SK-N-SH (cell line): ENCODE data around the gene ADGRL3. TPM values are rescaled to one million over a fixed set of nuclear protein-coding genes. Genes with fewer than 3 reads are reported as not detected.

Experiments
- CTCF ChIA-PET: fragments of 300-600, 350-600 bp; formaldehyde crosslinking; extraction: SDS; loops from one replicate; lab custom pipeline; 2021; lab: Yijun Ruan, JAX
- POLR2A ChIA-PET: fragments of 350-600 bp; sonication (Branson Sonifier 250); formaldehyde crosslinking; extraction: SDS; loops from one replicate; lab custom pipeline; 2020; ENCODE audit warnings: antibody characterized with exemption, inconsistent platforms; lab: Yijun Ruan, JAX
- DNase-seq: peaks from one replicate; pipeline ENCODE4 v3.0.0; 2012
- H2AFZ ChIP-seq: fragments of 200-600 bp; sonication (generic); 2 replicates; pipeline ENCODE4 v1.8.1; 2016; ENCODE audit warnings: antibody characterized with exemption, mild to moderate bottlenecking, low read depth
- H3F3A ChIP-seq: fragments of 200-600 bp; sonication (generic); replicated peaks from 2 replicates; pipeline ENCODE3; 2016; ENCODE audit warnings: antibody characterized with exemption, mild to moderate bottlenecking; ENCODE audit not compliant: insufficient read depth
- H3K27ac ChIP-seq, 2 experiments: fragments of 200-500 bp in 1 of 2; fragments of 200-600 bp in 1 of 2; sonication (Bioruptor generic) in 1 of 2; sonication (generic), shearing (Covaris generic) in 1 of 2; 2 replicates each; pipeline versions ENCODE4 v1.5.1 to v1.6.1; 2014 to 2016; ENCODE audit warnings: low read depth in 2 of 2, inconsistent platforms in 1 of 2, low read length in 1 of 2, mild to moderate bottlenecking in 1 of 2, mixed read lengths in 1 of 2
- H3K27me3 ChIP-seq: fragments of 200-600 bp; sonication (generic), shearing (Covaris generic); 2 replicates; pipeline ENCODE4 v1.6.1; 2016; ENCODE audit warnings: mixed run types; ENCODE audit not compliant: insufficient read depth
- H3K36me3 ChIP-seq, 2 experiments: fragments of 200-500 bp in 1 of 2; fragments of 200-600 bp in 1 of 2; sonication (Bioruptor generic) in 1 of 2; sonication (generic) in 1 of 2; replicated peaks in 1 of 2; 2 replicates each; pipeline versions ENCODE3 to v1.5.1; 2014 to 2016; ENCODE audit warnings: low read length in 1 of 2, mild to moderate bottlenecking in 1 of 2; ENCODE audit not compliant: insufficient read depth in 2 of 2, control insufficient read depth in 1 of 2
- H3K4me1 ChIP-seq, 2 experiments: fragments of 200-500 bp in 1 of 2; fragments of 200-600 bp in 1 of 2; sonication (Bioruptor generic) in 1 of 2; sonication (generic), shearing (Covaris generic) in 1 of 2; 2 replicates each; pipeline versions ENCODE4 v1.5.1 to v1.6.1; 2014 to 2016; ENCODE audit warnings: low read depth in 1 of 2, low read length in 1 of 2, mixed run types in 1 of 2; ENCODE audit not compliant: insufficient read depth in 2 of 2, control insufficient read depth in 1 of 2
- H3K4me2 ChIP-seq: fragments of 200-600 bp; sonication (generic), shearing (Covaris generic); 2 replicates; pipeline ENCODE4 v1.6.1; 2017; ENCODE audit warnings: mixed run types
- H3K4me3 ChIP-seq, 2 experiments: fragments of 200-500 bp in 1 of 2; fragments of 200-600 bp in 1 of 2; sonication (Bioruptor generic) in 1 of 2; sonication (generic), shearing (Covaris generic) in 1 of 2; 2 replicates each; pipeline versions ENCODE4 v1.5.1 to v1.8.1; 2014 to 2016; ENCODE audit warnings: low read depth in 2 of 2, inconsistent platforms in 1 of 2, low read length in 1 of 2, mild to moderate bottlenecking in 1 of 2, mixed read lengths in 1 of 2, moderate library complexity in 1 of 2
- H3K79me2 ChIP-seq: fragments of 200-600 bp; sonication (generic); 2 replicates; pipeline ENCODE4 v1.8.1; 2017; ENCODE audit warnings: mild to moderate bottlenecking; ENCODE audit not compliant: insufficient read depth
- H3K9ac ChIP-seq: fragments of 200-600 bp; sonication (generic); 2 replicates; pipeline ENCODE4 v1.6.1; 2017; ENCODE audit warnings: mixed run types
- H3K9me2 ChIP-seq: fragments of 200-600 bp; sonication (generic); 2 replicates; pipeline ENCODE4 v1.6.1; 2017; ENCODE audit warnings: mixed run types
- H3K9me3 ChIP-seq: fragments of 200-600 bp; sonication (generic); 2 replicates; pipeline ENCODE4 v1.6.1; 2017; ENCODE audit warnings: mixed run types, mild to moderate bottlenecking, moderate library complexity
- H4K20me1 ChIP-seq: fragments of 200-600 bp; sonication (generic); 2 replicates; pipeline ENCODE4 v1.6.1; 2017; ENCODE audit warnings: mild to moderate bottlenecking, mixed run types; ENCODE audit not compliant: insufficient read depth
- FOSL2 ChIP-seq: IDR thresholded peaks from 2 replicates; pipeline ENCODE4 v1.4.0; 2012; ENCODE audit warnings: low read depth, mild to moderate bottlenecking, moderate library complexity, borderline replicate concordance
- FOXJ3 ChIP-seq: sonication (generic); formaldehyde crosslinking; IDR thresholded peaks from 2 replicates; pipeline ENCODE4 v1.5.1; 2020; ENCODE audit warnings: mild to moderate bottlenecking, missing genetic modification reagents
- FOXM1 ChIP-seq: IDR thresholded peaks from 2 replicates; pipeline ENCODE4 v1.4.0; 2012; ENCODE audit warnings: low read depth, mild to moderate bottlenecking
- GABPA ChIP-seq: IDR thresholded peaks from 2 replicates; pipeline ENCODE4 v1.4.0; 2012; ENCODE audit warnings: low read depth, mild to moderate bottlenecking
- GATA2 ChIP-seq: sonication (generic); formaldehyde crosslinking; IDR thresholded peaks from 2 replicates; pipeline ENCODE4 v1.5.0; 2020; ENCODE audit warnings: mild to moderate bottlenecking, missing genetic modification reagents
- MXI1 ChIP-seq: IDR thresholded peaks from 2 replicates; pipeline ENCODE4 v1.6.1; 2012; ENCODE audit warnings: mild to moderate bottlenecking, low read depth, low read length, improper control_type of control experiment
- NFIC ChIP-seq: IDR thresholded peaks from 2 replicates; pipeline ENCODE4 v1.4.0; 2012; ENCODE audit warnings: borderline replicate concordance
- REST ChIP-seq: IDR thresholded peaks from 2 replicates; pipeline ENCODE4 v1.6.1; 2012; ENCODE audit warnings: mild to moderate bottlenecking, low read depth, low read length, moderate library complexity
- RXRA ChIP-seq: IDR thresholded peaks from 2 replicates; pipeline ENCODE4 v1.4.0; 2012; ENCODE audit warnings: low read depth, mild to moderate bottlenecking, borderline replicate concordance
- TAF1 ChIP-seq: IDR thresholded peaks from 2 replicates; pipeline ENCODE4 v1.6.1; 2012; ENCODE audit warnings: low read depth, mild to moderate bottlenecking, low read length, moderate library complexity, borderline replicate concordance
- USF2 ChIP-seq: fragments of 150-350 bp; IDR thresholded peaks from 2 replicates; pipeline ENCODE4 v1.6.1; 2017; ENCODE audit warnings: antibody characterized with exemption, low read length, low read depth, borderline replicate concordance
- WGBS: methylation state at CpG from one replicate; pipeline ENCODE4 v1.1.6; 2017; ENCODE audit warnings: low lambda C conversion rate; 5-methylcytosine and 5-hydroxymethylcytosine counted together
- polyA plus RNA-seq, 3 experiments: library from polyadenylated mRNA; depleted of rRNA; stranded (reverse); fragments of >200 nt; gene quantifications; 2 replicates each; pipeline ENCODE4 v1.2.3, GENCODE V29; 2012

Gene ADGRL3
- polyA plus RNA-seq, 1 of the 3 experiments (the other 2 are of a cell fraction): 0.03 TPM

GRCh38 chr4:61528595-61528994, 328.5 kb downstream of the ADGRL3 start (continued):
- TF ChIP-seq REST (no peak), GABPA (no peak), FOXM1 (no peak), FOXJ3 (CRISPR knock-in tag) (no peak), MXI1 (no peak), TAF1 (no peak)

- Histone ChIP-seq H3K79me2 (no peaks in the 10 kb centered on the region), H3K4me3 (no peak overlapping the region), H3F3A (no peaks in the 10 kb centered on the region), H3K27me3 (no peaks in the 10 kb centered on the region), H3K9me3 (no peaks in the 10 kb centered on the region), H3K27ac (no peak overlapping the region), H4K20me1 (no peaks in the 10 kb centered on the region), H3K9me2 (no peaks in the 10 kb centered on the region), H3K4me1 (no peaks in the 10 kb centered on the region), H3K9ac (no peak overlapping the region), H3K4me2 (no peak overlapping the region), H2AFZ (no peak overlapping the region), H3K36me3 (no peaks in the 10 kb centered on the region)
- DNase-seq: no peak
- ChIA-PET CTCF (no interaction called here), POLR2A (no interaction called here)
- TF ChIP-seq NFIC (no peak), USF2 (no peak), FOSL2 (no peak), GATA2 (CRISPR knock-in tag) (no peak)
- WGBS: 76% methylated on average over 5 of the region's 5 CpGs
These were observed 331.1 kb downstream of the ADGRL3 start for GRCh38 chr4:61531188-61531587.

GRCh38 chr4:61532336-61533000, 332.3 kb downstream of the ADGRL3 start:
- no peaks in the 10 kb centered on the region for H3K27me3 ChIP-seq
- no peaks in the 10 kb centered on the region for H3K79me2 ChIP-seq
- H3K4me1 ChIP-seq: no peaks in the 10 kb centered on the region
- H3K9me3 ChIP-seq: no peaks in the 10 kb centered on the region
- no peaks in the 10 kb centered on the region for H3F3A ChIP-seq
- H3K9me2 ChIP-seq: no peaks in the 10 kb centered on the region
- CTCF ChIA-PET: interaction anchor here (0.9 to 1.1 kb wide), 2 partner anchors 9 to 28 kb away, joined by 3 to 4 read pairs; no protein-coding TSS in a partner anchor
- TF ChIP-seq RXRA: no peak
- no peaks in the 10 kb centered on the region for H3K36me3 ChIP-seq
- H3K4me2 ChIP-seq: no peak overlapping the region
- whole genome bisulfite sequencing: 67% methylated on average over 14 of the region's 14 CpGs
- no peak overlapping the region for H3K27ac ChIP-seq
- no peak for DNase-seq
- H2AFZ ChIP-seq: no peak overlapping the region
- POLR2A ChIA-PET: no interaction called here
- H3K4me3 ChIP-seq: no peak overlapping the region
- H4K20me1 ChIP-seq: no peaks in the 10 kb centered on the region
- H3K9ac ChIP-seq: no peak overlapping the region
